ENCODE results near the gene C12orf57. TPM values are rescaled to one million over a fixed set of nuclear protein-coding genes. Genes with fewer than 3 reads are reported as not detected.
A peak's percentile ranks its signal among the peaks of the same experiment; 100 is the strongest.

The C12orf57 gene
- total RNA-seq, 1 donor from 2014 or later: 197 TPM

DNA sequence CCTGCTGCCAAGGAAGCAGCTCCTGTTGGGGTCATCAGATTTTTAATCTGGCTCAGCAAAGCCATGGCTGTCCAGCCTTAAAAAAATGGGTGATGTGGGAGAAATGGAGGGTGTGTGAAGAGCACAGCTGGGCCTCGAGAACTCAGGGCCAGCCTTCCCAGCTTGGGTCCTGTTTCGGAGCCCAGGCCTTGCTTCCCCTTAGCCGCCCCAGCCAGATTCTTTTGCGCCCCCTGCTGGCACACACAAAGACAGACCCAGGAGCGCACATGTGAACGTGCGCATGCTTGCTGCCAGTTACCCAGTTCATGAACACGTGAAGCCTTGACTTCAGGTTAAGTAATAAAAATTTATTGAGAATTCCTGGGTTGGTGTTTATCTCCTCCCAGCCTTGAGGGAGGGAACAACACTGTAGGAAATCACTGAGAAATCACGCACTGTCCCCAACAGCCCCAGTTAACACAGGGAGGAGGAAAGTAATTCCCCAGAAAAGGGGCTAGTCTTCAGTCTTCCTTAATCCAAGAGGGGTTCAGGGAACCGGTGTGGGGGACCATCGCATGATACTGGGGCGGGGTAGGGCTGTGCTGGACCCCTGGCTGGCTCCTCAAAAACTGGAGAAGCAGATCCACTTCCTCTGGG, 21.3 kb downstream of the C12orf57 start:
- Histone ChIP-seq H3K4me1 (peaks cover 50% of the 10 kb centered on the region), H3K27me3 (no peaks in the 10 kb centered on the region), H3K36me3 (peaks cover 42% of the 10 kb centered on the region), H3K27ac (peak overlapping the region; percentile 67), H3K9me3 (no peaks in the 10 kb centered on the region), H3K4me3 (peak overlapping the region; percentile 46)
- intact Hi-C loops (cut with DNase I): loop anchor here (10.0 kb wide), 1 partner anchor 150 kb away; no protein-coding TSS in a partner anchor
- peak; percentile 61 for ATAC-seq
- TF ChIP-seq, protein P1, sequence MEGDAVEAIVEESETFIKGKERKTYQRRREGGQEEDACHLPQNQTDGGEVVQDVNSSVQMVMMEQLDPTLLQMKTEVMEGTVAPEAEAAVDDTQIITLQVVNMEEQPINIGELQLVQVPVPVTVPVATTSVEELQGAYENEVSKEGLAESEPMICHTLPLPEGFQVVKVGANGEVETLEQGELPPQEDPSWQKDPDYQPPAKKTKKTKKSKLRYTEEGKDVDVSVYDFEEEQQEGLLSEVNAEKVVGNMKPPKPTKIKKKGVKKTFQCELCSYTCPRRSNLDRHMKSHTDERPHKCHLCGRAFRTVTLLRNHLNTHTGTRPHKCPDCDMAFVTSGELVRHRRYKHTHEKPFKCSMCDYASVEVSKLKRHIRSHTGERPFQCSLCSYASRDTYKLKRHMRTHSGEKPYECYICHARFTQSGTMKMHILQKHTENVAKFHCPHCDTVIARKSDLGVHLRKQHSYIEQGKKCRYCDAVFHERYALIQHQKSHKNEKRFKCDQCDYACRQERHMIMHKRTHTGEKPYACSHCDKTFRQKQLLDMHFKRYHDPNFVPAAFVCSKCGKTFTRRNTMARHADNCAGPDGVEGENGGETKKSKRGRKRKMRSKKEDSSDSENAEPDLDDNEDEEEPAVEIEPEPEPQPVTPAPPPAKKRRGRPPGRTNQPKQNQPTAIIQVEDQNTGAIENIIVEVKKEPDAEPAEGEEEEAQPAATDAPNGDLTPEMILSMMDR (IDR thresholded peaks at IDR 0.05): peak; percentile 88
- peak; percentile 91 for DNase-seq

DNA sequence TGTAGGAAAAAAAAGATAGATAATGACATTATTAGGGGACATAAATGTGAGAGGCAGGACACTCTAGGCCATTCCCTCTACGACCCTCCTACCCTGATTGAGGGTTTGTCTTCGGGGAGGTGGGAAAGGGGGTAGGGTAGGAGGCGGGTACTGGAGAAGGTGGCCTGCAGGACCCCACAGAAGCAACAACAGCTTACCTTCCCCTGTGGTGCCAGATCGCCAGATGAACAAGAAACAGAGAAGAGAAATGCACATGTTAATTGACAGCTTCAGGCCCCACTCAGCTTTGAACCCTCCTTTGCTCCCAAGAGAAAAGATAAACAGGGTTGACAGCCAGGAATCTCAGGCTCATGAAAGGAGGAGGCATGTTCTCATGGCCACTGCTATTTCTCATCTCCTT, 21.9 kb downstream of the C12orf57 start:
- Histone ChIP-seq H3K27me3 (no peaks in the 10 kb centered on the region), H3K9me3 (no peaks in the 10 kb centered on the region), H3K4me3 (no peak overlapping the region), H3K27ac (no peak overlapping the region), H3K4me1 (peaks cover 44% of the 10 kb centered on the region), H3K36me3 (peaks cover 42% of the 10 kb centered on the region)
- DNase-seq: peak; percentile 8
- no peak for ATAC-seq
- TF ChIP-seq, protein P1 (IDR thresholded peaks at IDR 0.05): no peak
- intact Hi-C loops (cut with DNase I): loop anchor here (10.0 kb wide), 1 partner anchor 149 kb away; no protein-coding TSS in a partner anchor

DNA sequence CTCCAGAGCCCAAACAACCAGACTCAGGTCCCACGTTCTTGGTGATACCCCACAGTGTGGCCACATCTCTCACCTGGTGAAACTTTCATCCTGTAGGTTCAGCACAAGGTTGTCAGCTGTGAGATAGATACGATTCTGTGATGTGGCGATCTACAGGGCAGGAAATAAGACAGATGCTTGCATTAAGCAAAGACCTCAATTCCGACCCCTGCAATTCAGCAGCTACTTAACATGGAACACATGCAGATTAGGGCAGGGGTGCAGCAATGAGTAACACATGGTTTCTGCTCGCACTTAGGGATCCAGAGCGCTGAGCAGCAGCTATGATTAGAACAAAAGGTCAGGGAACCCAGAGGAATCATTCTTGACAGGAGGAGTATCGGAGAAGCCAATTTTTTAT, 22.5 kb downstream of the C12orf57 start:
- Histone ChIP-seq H3K36me3 (peaks cover 42% of the 10 kb centered on the region), H3K9me3 (no peaks in the 10 kb centered on the region), H3K4me3 (no peak overlapping the region), H3K4me1 (peaks cover 39% of the 10 kb centered on the region), H3K27ac (no peak overlapping the region), H3K27me3 (no peaks in the 10 kb centered on the region)
- TF ChIP-seq, protein P1 (IDR thresholded peaks at IDR 0.05): no peak
- intact Hi-C loops (cut with DNase I): loop anchor here (10.0 kb wide), 1 partner anchor 148 kb away; no protein-coding TSS in a partner anchor
- peak; percentile 15 for DNase-seq
- no peak for ATAC-seq

DNA sequence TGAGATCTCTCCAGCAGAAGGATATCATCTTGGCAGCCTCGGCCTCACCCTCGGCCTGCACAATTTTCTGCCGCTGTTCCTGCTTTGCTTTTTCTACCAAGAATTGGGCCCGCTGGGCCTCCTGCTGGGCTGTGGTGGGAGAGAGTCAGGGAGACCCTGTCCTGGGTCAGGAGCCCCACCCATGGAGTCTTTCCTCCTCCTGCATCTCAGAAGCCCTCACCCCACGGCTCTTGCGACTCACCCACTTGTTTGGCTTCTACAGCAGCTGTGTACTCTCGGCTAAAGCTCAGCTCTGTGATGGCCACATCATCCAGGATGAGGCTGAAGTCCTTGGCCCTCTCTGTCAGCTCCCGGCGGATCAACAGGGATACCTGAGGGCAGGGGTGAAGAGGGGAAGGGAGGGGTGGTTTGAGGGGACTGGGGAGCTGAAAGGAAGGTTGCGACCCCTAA, 23.9 kb downstream of the C12orf57 start:
- H3K4me3 ChIP-seq: no peak overlapping the region
- no peaks in the 10 kb centered on the region for H3K9me3 ChIP-seq
- no peaks in the 10 kb centered on the region for H3K27me3 ChIP-seq
- ATAC-seq (no peak), DNase-seq (peak; percentile 53)
- H3K27ac ChIP-seq: no peak overlapping the region
- H3K36me3 ChIP-seq: peaks cover 46% of the 10 kb centered on the region
- intact Hi-C loops (cut with DNase I): loop anchor here (10.0 kb wide), 1 partner anchor 147 kb away; no protein-coding TSS in a partner anchor
- H3K4me1 ChIP-seq: peaks cover 34% of the 10 kb centered on the region
- TF ChIP-seq, protein P1 (IDR thresholded peaks at IDR 0.05): no peak

DNA sequence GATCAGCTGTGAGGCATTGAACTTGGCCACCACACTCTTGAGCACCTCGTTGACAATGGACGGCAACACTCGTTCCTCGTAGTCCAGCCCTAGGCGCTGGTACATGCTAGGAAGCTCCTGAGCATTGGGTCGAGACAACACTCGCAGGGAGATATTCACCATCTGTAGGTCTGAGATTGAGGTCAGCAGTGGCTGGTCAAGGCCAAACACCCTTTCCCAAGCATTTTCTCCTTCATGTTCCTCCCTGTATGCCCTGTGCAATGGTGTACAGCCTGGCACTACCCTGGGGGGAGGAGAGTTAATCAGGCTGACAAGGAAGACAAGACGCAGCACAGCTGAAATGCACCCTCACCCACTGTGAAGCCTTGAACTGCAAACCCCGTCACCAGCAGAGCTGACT, 24.6 kb downstream of the C12orf57 start:
- Histone ChIP-seq H3K4me3 (no peak overlapping the region), H3K27ac (no peak overlapping the region), H3K4me1 (peaks cover 33% of the 10 kb centered on the region), H3K9me3 (no peaks in the 10 kb centered on the region), H3K36me3 (peaks cover 46% of the 10 kb centered on the region), H3K27me3 (no peaks in the 10 kb centered on the region)
- intact Hi-C loops (cut with DNase I): loop anchor here (10.0 kb wide), 1 partner anchor 146 kb away; no protein-coding TSS in a partner anchor
- TF ChIP-seq, protein P1 (IDR thresholded peaks at IDR 0.05): no peak
- DNase-seq (peak; percentile 17), ATAC-seq (no peak)

Measured in upper lobe of right lung (tissue), 1 donor.